ENCODE data around the gene OR2A1. TPM values are rescaled to one million over a fixed set of nuclear protein-coding genes. Genes with fewer than 3 reads are reported as not detected.
"Not testable (repeated sequence)": the region's sequence is repeated elsewhere in the genome, so short reads cannot be mapped to it uniquely, and the experiment has no call there.

The OR2A1 gene
- total and polyA plus RNA-seq, 2 experiments from 2014 or later: 0.10 to 1.6 TPM

DNA sequence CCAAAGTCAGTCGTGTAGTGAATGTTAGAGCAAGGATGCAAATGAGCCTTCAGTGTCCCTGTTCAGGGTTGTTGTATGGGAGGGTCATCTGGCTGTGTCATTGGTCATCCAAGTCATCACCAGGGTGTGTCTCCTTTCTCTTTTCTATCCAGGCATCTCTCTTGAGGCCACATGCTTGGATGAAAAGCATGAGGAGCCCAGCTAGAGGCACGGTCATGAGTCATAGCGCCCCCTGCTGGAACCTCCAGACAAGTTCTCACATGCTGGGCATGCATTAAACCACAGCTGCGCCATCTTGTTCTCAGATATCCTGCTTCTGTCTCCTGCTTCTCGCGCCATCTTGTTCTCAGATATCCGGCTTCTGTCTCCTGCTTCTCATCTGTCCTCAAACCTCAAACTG lies 57.0 kb downstream of the OR2A1 start:
- ATAC-seq: peak; percentile 57
- not testable (repeated sequence) for H3F3A ChIP-seq (replicated peaks; ENCODE audit: low read depth); H3K27ac Mint-ChIP-seq; H3K4me1 Mint-ChIP-seq; H3K9me3 Mint-ChIP-seq; H3K4me1 ChIP-seq (ENCODE audit: insufficient read depth); H3K4me3 ChIP-seq; H3K79me2 ChIP-seq (replicated peaks; ENCODE audit: insufficient read depth); H3K9me2 ChIP-seq (ENCODE audit: insufficient read depth); H3K27me3 Mint-ChIP-seq (ENCODE audit: insufficient read depth, low read depth, poor library complexity); H3K27ac ChIP-seq (ENCODE audit: low read depth); H3K36me3 Mint-ChIP-seq (ENCODE audit: low read depth); DNase-seq (ENCODE audit: low spot score); H3K4me3 Mint-ChIP-seq; H4K20me1 ChIP-seq (replicated peaks; ENCODE audit: insufficient read depth); H2AFZ ChIP-seq; H3K27me3 ChIP-seq (ENCODE audit: insufficient read depth); H3K36me3 ChIP-seq (ENCODE audit: insufficient read depth); H3K4me2 ChIP-seq

Other genes starting within 250 kb of the OR2A1 start
- gene OR2A25, start 242.6 kb upstream of the OR2A1 start, total RNA-seq (2014; rRNA removed; shearing (Covaris generic)): not detected in 2 replicates
- gene OR2A25, start 242.6 kb upstream of the OR2A1 start, polyA plus RNA-seq (2016; fragmentation: Nextera tagmentation; extraction: Ambion mirVana): not detected in 2 replicates
- not detected in 2 replicates for gene OR2A12, start 226.1 kb upstream of the OR2A1 start, total RNA-seq (2014; rRNA removed; shearing (Covaris generic))
- not detected in 2 replicates for gene OR2A12, start 226.1 kb upstream of the OR2A1 start, polyA plus RNA-seq (2016; fragmentation: Nextera tagmentation; extraction: Ambion mirVana)
- gene OR2A2, start 202.8 kb upstream of the OR2A1 start, total RNA-seq (2014; rRNA removed; shearing (Covaris generic)): not detected in 2 replicates
- not detected in 2 replicates for gene OR2A2, start 202.8 kb upstream of the OR2A1 start, polyA plus RNA-seq (2016; fragmentation: Nextera tagmentation; extraction: Ambion mirVana)
- gene OR2A14, start 189.2 kb upstream of the OR2A1 start, total RNA-seq (2014; rRNA removed; shearing (Covaris generic)): not detected in 2 replicates
- not detected in 2 replicates for gene OR2A14, start 189.2 kb upstream of the OR2A1 start, polyA plus RNA-seq (2016; fragmentation: Nextera tagmentation; extraction: Ambion mirVana)
- 3.4 and 10.1 TPM in 2 replicates for gene CTAGE4, start 129.0 kb upstream of the OR2A1 start, total RNA-seq (2014; rRNA removed; shearing (Covaris generic))
- gene CTAGE4, start 129.0 kb upstream of the OR2A1 start, polyA plus RNA-seq (2016; fragmentation: Nextera tagmentation; extraction: Ambion mirVana): 4.3 and 4.9 TPM in 2 replicates
- 21.4 and 26.3 TPM in 2 replicates for gene ARHGEF35, start 116.6 kb upstream of the OR2A1 start, total RNA-seq (2014; rRNA removed; shearing (Covaris generic))
- 27.6 and 32.3 TPM in 2 replicates for gene ARHGEF35, start 116.6 kb upstream of the OR2A1 start, polyA plus RNA-seq (2016; fragmentation: Nextera tagmentation; extraction: Ambion mirVana)
- gene OR2A42, start 72.8 kb upstream of the OR2A1 start, total RNA-seq (2014; rRNA removed; shearing (Covaris generic)): 0.27 and 0.28 TPM in 2 replicates
- 1.8 and 2.1 TPM in 2 replicates for gene OR2A42, start 72.8 kb upstream of the OR2A1 start, polyA plus RNA-seq (2016; fragmentation: Nextera tagmentation; extraction: Ambion mirVana)
- 1.6 and 2.2 TPM in 2 replicates for gene OR2A7, start 47.6 kb upstream of the OR2A1 start, total RNA-seq (2014; rRNA removed; shearing (Covaris generic))
- gene OR2A7, start 47.6 kb upstream of the OR2A1 start, polyA plus RNA-seq (2016; fragmentation: Nextera tagmentation; extraction: Ambion mirVana): 1.7 and 3.2 TPM in 2 replicates
- gene CTAGE8, start 43.1 kb upstream of the OR2A1 start, total RNA-seq (2014; rRNA removed; shearing (Covaris generic)): 0.52 and 1.4 TPM in 2 replicates
- 1.3 and 3.1 TPM in 2 replicates for gene CTAGE8, start 43.1 kb upstream of the OR2A1 start, polyA plus RNA-seq (2016; fragmentation: Nextera tagmentation; extraction: Ambion mirVana)
- 27.1 and 27.3 TPM in 2 replicates for gene ARHGEF5, start 43.0 kb downstream of the OR2A1 start, total RNA-seq (2014; rRNA removed; shearing (Covaris generic))
- 10.2 TPM in 2 replicates for gene ARHGEF5, start 43.0 kb downstream of the OR2A1 start, polyA plus RNA-seq (2016; fragmentation: Nextera tagmentation; extraction: Ambion mirVana)
- gene NOBOX, start 91.3 kb downstream of the OR2A1 start, total RNA-seq (2014; rRNA removed; shearing (Covaris generic)): not detected in 2 replicates
- not detected in 2 replicates for gene NOBOX, start 91.3 kb downstream of the OR2A1 start, polyA plus RNA-seq (2016; fragmentation: Nextera tagmentation; extraction: Ambion mirVana)